Transverse colon (tissue), 4 donors: ENCODE measurements around the gene CALM3.

Experiments used
- EP300 ChIP-seq: sonication (generic); formaldehyde crosslinking; IDR thresholded peaks from one replicate; pipeline ENCODE4 v1.6.1; 2017; ENCODE audit warnings: antibody characterized with exemption, low read depth
- POLR2A ChIP-seq: fragments of 450-650 bp; IDR thresholded peaks from one replicate; pipeline ENCODE4 v1.6.1; 2016; ENCODE audit warnings: antibody characterized with exemption, mild to moderate bottlenecking, moderate library complexity
- POLR2AphosphoS5 ChIP-seq, 3 donors: sonication (generic); formaldehyde crosslinking; IDR thresholded peaks; one replicate each; pipeline ENCODE4 v1.6.1; 2016; ENCODE audit warnings: antibody characterized with exemption in 3 of 3
- TF ChIP-seq, protein P1 (sequence below), 5 experiments: fragments of 200-600 bp in 3 of 5; fragments of 450-650 bp in 2 of 5; sonication (generic) in 3 of 5; IDR thresholded peaks; 1 replicate in 2 of 5; 2 replicates in 3 of 5; pipeline ENCODE4 v1.5.1; 2016 to 2017; ENCODE audit warnings: antibody characterized with exemption in 5 of 5, inconsistent platforms in 3 of 5, mild to moderate bottlenecking in 2 of 5, moderate library complexity in 1 of 5

- TF ChIP-seq, protein P1, sequence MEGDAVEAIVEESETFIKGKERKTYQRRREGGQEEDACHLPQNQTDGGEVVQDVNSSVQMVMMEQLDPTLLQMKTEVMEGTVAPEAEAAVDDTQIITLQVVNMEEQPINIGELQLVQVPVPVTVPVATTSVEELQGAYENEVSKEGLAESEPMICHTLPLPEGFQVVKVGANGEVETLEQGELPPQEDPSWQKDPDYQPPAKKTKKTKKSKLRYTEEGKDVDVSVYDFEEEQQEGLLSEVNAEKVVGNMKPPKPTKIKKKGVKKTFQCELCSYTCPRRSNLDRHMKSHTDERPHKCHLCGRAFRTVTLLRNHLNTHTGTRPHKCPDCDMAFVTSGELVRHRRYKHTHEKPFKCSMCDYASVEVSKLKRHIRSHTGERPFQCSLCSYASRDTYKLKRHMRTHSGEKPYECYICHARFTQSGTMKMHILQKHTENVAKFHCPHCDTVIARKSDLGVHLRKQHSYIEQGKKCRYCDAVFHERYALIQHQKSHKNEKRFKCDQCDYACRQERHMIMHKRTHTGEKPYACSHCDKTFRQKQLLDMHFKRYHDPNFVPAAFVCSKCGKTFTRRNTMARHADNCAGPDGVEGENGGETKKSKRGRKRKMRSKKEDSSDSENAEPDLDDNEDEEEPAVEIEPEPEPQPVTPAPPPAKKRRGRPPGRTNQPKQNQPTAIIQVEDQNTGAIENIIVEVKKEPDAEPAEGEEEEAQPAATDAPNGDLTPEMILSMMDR (IDR thresholded peaks at IDR 0.05): no peak
- TF ChIP-seq POLR2A (no peak), EP300 (no peak), POLR2AphosphoS5 (IDR thresholded peaks at IDR 0.05) (peak in 2 of 3 donors; percentile 24 to 37)
These were observed 24.0 kb downstream of the CALM3 start, which contains the start of gene PTGIR for GRCh38 chr19:46624958-46625661.
